GM18520 (cell line): ENCODE measurements around the gene TRIM65.

ENCODE experiments used
- ATAC-seq: cut with Tn5 transposase; IDR thresholded peaks from one replicate; pipeline ENCODE4 v1.9.1; 2021; ENCODE audit not compliant: unreplicated experiment

TRIM65 gene

GRCh38 chr17:75917917-75918445 lies 21.2 kb upstream of the TRIM65 start:
- ATAC-seq: no peak

GRCh38 chr17:75917141-75917916 lies 20.6 kb upstream of the TRIM65 start:
- ATAC-seq: no peak

- ATAC-seq: no peak
Measured at GRCh38 chr17:75915268-75915667, 18.5 kb upstream of the TRIM65 start.

GRCh38 chr17:75914643-75915267 lies 18.0 kb upstream of the TRIM65 start:
- no peak for ATAC-seq

- no peak for ATAC-seq
Measured at GRCh38 chr17:75913537-75914210, 16.9 kb upstream of the TRIM65 start.

- ATAC-seq: no peak
Measured at GRCh38 chr17:75910699-75911098, 13.9 kb upstream of the TRIM65 start.

GRCh38 chr17:75909812-75910274 lies 13.1 kb upstream of the TRIM65 start:
- ATAC-seq: no peak

- ATAC-seq: no peak
Measured at GRCh38 chr17:75909051-75909811, 12.5 kb upstream of the TRIM65 start.

GRCh38 chr17:75908201-75908600 lies 11.4 kb upstream of the TRIM65 start:
- no peak for ATAC-seq

GRCh38 chr17:75906143-75906884 lies 9.6 kb upstream of the TRIM65 start:
- ATAC-seq: no peak

GRCh38 chr17:75904749-75905521 lies 8.2 kb upstream of the TRIM65 start, which contains the start of gene MRPL38:
MRPL38 (minus strand) TSS chr17:75904884; CDS start chr17:75904875, 9 bp downstream.
- peak; percentile 94 for ATAC-seq

- no peak for ATAC-seq
Measured at GRCh38 chr17:75902406-75902805, 5.7 kb upstream of the TRIM65 start.

GRCh38 chr17:75901727-75902126 lies 5.0 kb upstream of the TRIM65 start:
- ATAC-seq: no peak

GRCh38 chr17:75900691-75901533 lies 4.2 kb upstream of the TRIM65 start:
- no peak for ATAC-seq

- no peak for ATAC-seq
Measured at GRCh38 chr17:75899767-75900468, 3.2 kb upstream of the TRIM65 start.

GRCh38 chr17:75899353-75899752 lies 2.6 kb upstream of the TRIM65 start:
- ATAC-seq: no peak

- no peak for ATAC-seq
Measured at GRCh38 chr17:75898791-75899190, 2.0 kb upstream of the TRIM65 start.

GRCh38 chr17:75898065-75898464 lies 1.3 kb upstream of the TRIM65 start:
- no peak for ATAC-seq
